ENCODE data around the gene SLC25A12.

GRCh38 chr2:171735991-171736710 is 157.9 kb downstream of the SLC25A12 start:
- TF ChIP-seq EZH2 (IDR thresholded peaks at IDR 0.05; ENCODE audit: insufficient read depth, poor library complexity, severe bottlenecking): no peak
- TF ChIP-seq EZH2phosphoT487 (IDR thresholded peaks at IDR 0.05; ENCODE audit: insufficient read depth, low read depth): no peak
